Mesenchymal stem cell (in vitro differentiated cells and primary cell): ENCODE measurements around the gene PIP5K1B.

Experiments
- DNase-seq: peaks from one replicate; pipeline ENCODE4 v3.0.0-alpha.2; 2013
- H2AFZ ChIP-seq: one replicate; pipeline ENCODE4 v1.6.1; 2013; ENCODE audit warnings: low read depth, mild to moderate bottlenecking, control low read depth, inconsistent platforms, low read length, moderate library complexity
- H2AK5ac ChIP-seq: 2 replicates; pipeline ENCODE4 v1.6.1; 2013; ENCODE audit warnings: low read length, moderate library complexity, mild to moderate bottlenecking, inconsistent platforms; ENCODE audit not compliant: severe bottlenecking
- H2BK120ac ChIP-seq: one replicate; pipeline ENCODE4 v1.6.1; 2013; ENCODE audit warnings: low read depth, mild to moderate bottlenecking, inconsistent platforms, low read length, moderate library complexity
- H2BK12ac ChIP-seq, 2 experiments: one replicate each; pipeline ENCODE4 v1.6.1; 2013; ENCODE audit warnings: inconsistent platforms in 2 of 2, low read length in 2 of 2, mild to moderate bottlenecking in 2 of 2, moderate library complexity in 2 of 2, control low read depth in 1 of 2
- H2BK15ac ChIP-seq: one replicate; pipeline ENCODE4 v1.6.1; 2013; ENCODE audit warnings: mild to moderate bottlenecking, low read depth, inconsistent platforms; ENCODE audit not compliant: poor library complexity, severe bottlenecking
- H2BK5ac ChIP-seq: 2 replicates; pipeline ENCODE4 v1.6.1; 2013; ENCODE audit warnings: low read depth, mild to moderate bottlenecking, low read length, control low read depth, inconsistent platforms; ENCODE audit not compliant: poor library complexity, severe bottlenecking
- H3K14ac ChIP-seq, 2 experiments: one replicate each; pipeline ENCODE4 v1.6.1; 2013; ENCODE audit warnings: inconsistent platforms in 2 of 2, low read length in 2 of 2, control low read depth in 1 of 2, mild to moderate bottlenecking in 1 of 2, moderate library complexity in 1 of 2
- H3K18ac ChIP-seq, 2 experiments: one replicate each; pipeline ENCODE4 v1.6.1; 2013; ENCODE audit warnings: inconsistent platforms in 2 of 2, low read length in 2 of 2, control low read depth in 1 of 2, low read depth in 1 of 2, mild to moderate bottlenecking in 1 of 2
- H3K23ac ChIP-seq, 2 experiments: one replicate each; pipeline ENCODE4 v1.6.1; 2013; ENCODE audit warnings: inconsistent platforms in 2 of 2, low read length in 2 of 2, mild to moderate bottlenecking in 2 of 2, moderate library complexity in 2 of 2, control low read depth in 1 of 2
- H3K27ac ChIP-seq: 2 replicates; pipeline ENCODE4 v1.5.1; 2013; ENCODE audit warnings: mild to moderate bottlenecking, moderate library complexity, low read length, control low read depth, inconsistent platforms; ENCODE audit not compliant: poor library complexity, severe bottlenecking
- H3K27me3 ChIP-seq, 2 experiments: 2 replicates each; pipeline versions ENCODE4 v1.6.1 to v1.7.0; 2013; ENCODE audit warnings: low read length in 2 of 2, mild to moderate bottlenecking in 2 of 2, moderate library complexity in 2 of 2, control low read depth in 1 of 2, inconsistent platforms in 1 of 2; ENCODE audit not compliant: control insufficient read depth in 1 of 2, insufficient read depth in 1 of 2
- H3K36me3 ChIP-seq, 2 experiments: 2 replicates each; pipeline versions ENCODE4 v1.6.1 to v1.7.0; 2013; ENCODE audit warnings: low read length in 2 of 2, control low read depth in 1 of 2, inconsistent platforms in 1 of 2, low read depth in 1 of 2, mild to moderate bottlenecking in 1 of 2; ENCODE audit not compliant: insufficient read depth in 2 of 2, control insufficient read depth in 1 of 2
- H3K4ac ChIP-seq, 2 experiments: one replicate each; pipeline ENCODE4 v1.6.1; 2013; ENCODE audit warnings: inconsistent platforms in 2 of 2, low read length in 2 of 2, mild to moderate bottlenecking in 2 of 2, moderate library complexity in 2 of 2, control low read depth in 1 of 2, low read depth in 1 of 2
- H3K4me1 ChIP-seq: 2 replicates; pipeline ENCODE4 v1.6.1; 2013; ENCODE audit warnings: low read depth, low read length, control low read depth; ENCODE audit not compliant: control insufficient read depth, insufficient read depth
- H3K4me2 ChIP-seq: 2 replicates; pipeline ENCODE4 v1.6.1; 2013; ENCODE audit warnings: low read length, mild to moderate bottlenecking, inconsistent platforms; ENCODE audit not compliant: poor library complexity, severe bottlenecking
- H3K4me3 ChIP-seq, 2 experiments: 2 replicates each; pipeline versions ENCODE4 v1.5.1 to v1.7.0; 2013; ENCODE audit warnings: low read length in 2 of 2, mild to moderate bottlenecking in 2 of 2, control low read depth in 1 of 2, low read depth in 1 of 2; ENCODE audit not compliant: insufficient read depth in 1 of 2
- H3K79me1 ChIP-seq: replicated peaks from 2 replicates; pipeline ENCODE4 v1.6.1; 2013; ENCODE audit warnings: mild to moderate bottlenecking, control low read depth, low read length, inconsistent platforms; ENCODE audit not compliant: poor library complexity, severe bottlenecking
- H3K9ac ChIP-seq: 2 replicates; pipeline ENCODE4 v1.7.0; 2013; ENCODE audit warnings: mild to moderate bottlenecking, low read length, moderate library complexity
- H3K9me3 ChIP-seq: 2 replicates; pipeline ENCODE4 v1.7.0; 2013; ENCODE audit warnings: mild to moderate bottlenecking, low read length; ENCODE audit not compliant: control insufficient read depth
- H4K8ac ChIP-seq: one replicate; pipeline ENCODE4 v1.6.1; 2013; ENCODE audit warnings: inconsistent platforms, mild to moderate bottlenecking, low read length, moderate library complexity
- H4K91ac ChIP-seq: one replicate; pipeline ENCODE4 v1.6.1; 2013; ENCODE audit warnings: mild to moderate bottlenecking, low read length, inconsistent platforms
- WGBS: methylation state at CpG from one replicate; pipeline ENCODE4 v1.1.7; 2013; ENCODE audit warnings: mixed read lengths; 5-methylcytosine and 5-hydroxymethylcytosine counted together

The PIP5K1B gene

GRCh38 chr9:68878450-68878849 is 173.4 kb downstream of the PIP5K1B start:
- no peak overlapping the region for H3K9ac ChIP-seq
- H2AFZ ChIP-seq = no peak overlapping the region
- H3K4me1 ChIP-seq = no peaks in the 10 kb centered on the region
- H4K8ac ChIP-seq = no peak overlapping the region
- no peak overlapping the region for H4K91ac ChIP-seq
- H2AK5ac ChIP-seq = no peak overlapping the region
- H3K79me1 ChIP-seq = no peaks in the 10 kb centered on the region
- no peak overlapping the region for H3K14ac ChIP-seq
- H3K36me3 ChIP-seq = no peaks in the 10 kb centered on the region
- no peak overlapping the region for H2BK12ac ChIP-seq
- no peaks in the 10 kb centered on the region for H3K27me3 ChIP-seq
- H3K4me3 ChIP-seq = no peak overlapping the region
- H3K4ac ChIP-seq = no peak overlapping the region
- H2BK5ac ChIP-seq = no peak overlapping the region
- no peak for DNase-seq
- no peak overlapping the region for H3K18ac ChIP-seq
- H2BK15ac ChIP-seq = no peak overlapping the region
- H2BK120ac ChIP-seq = no peak overlapping the region
- H3K9me3 ChIP-seq = no peaks in the 10 kb centered on the region
- H3K23ac ChIP-seq = no peak overlapping the region
- no peak overlapping the region for H3K27ac ChIP-seq
- H3K4me2 ChIP-seq = no peak overlapping the region

GRCh38 chr9:68883224-68883623 is 178.2 kb downstream of the PIP5K1B start:
- Histone ChIP-seq H4K8ac (no peak overlapping the region), H2BK15ac (no peak overlapping the region)

GRCh38 chr9:68887232-68887631 is 182.2 kb downstream of the PIP5K1B start:
- no peak overlapping the region for H3K23ac ChIP-seq
- H3K18ac ChIP-seq = no peak overlapping the region
- no peak overlapping the region for H3K4me2 ChIP-seq
- H2BK5ac ChIP-seq = no peak overlapping the region
- H3K9ac ChIP-seq = no peak overlapping the region
- no peaks in the 10 kb centered on the region for H3K27me3 ChIP-seq
- no peaks in the 10 kb centered on the region for H3K4me1 ChIP-seq
- no peak overlapping the region for H3K27ac ChIP-seq
- H3K9me3 ChIP-seq = no peaks in the 10 kb centered on the region
- H3K4ac ChIP-seq = no peak overlapping the region
- DNase-seq = no peak
- no peak overlapping the region for H2AFZ ChIP-seq
- 87% methylated on average over 1 of the region's 1 CpG for WGBS
- H2BK120ac ChIP-seq = no peak overlapping the region
- H2BK12ac ChIP-seq = no peak overlapping the region
- no peak overlapping the region for H3K4me3 ChIP-seq
- H3K14ac ChIP-seq = no peak overlapping the region
- H2BK15ac ChIP-seq = no peak overlapping the region
- H2AK5ac ChIP-seq = no peak overlapping the region
- no peaks in the 10 kb centered on the region for H3K79me1 ChIP-seq
- no peak overlapping the region for H4K8ac ChIP-seq
- no peak overlapping the region for H4K91ac ChIP-seq
- H3K36me3 ChIP-seq = no peaks in the 10 kb centered on the region

More at GRCh38 chr9:68883224-68883623, 178.2 kb downstream of the PIP5K1B start:
- Histone ChIP-seq H2AFZ (no peak overlapping the region), H3K9me3 (no peaks in the 10 kb centered on the region), H3K14ac (no peak overlapping the region), H3K4me2 (no peak overlapping the region), H2BK120ac (no peak overlapping the region), H3K9ac (no peak overlapping the region), H3K27ac (no peak overlapping the region), H3K18ac (no peak overlapping the region), H2BK12ac (no peak overlapping the region), H3K27me3 (no peaks in the 10 kb centered on the region), H3K4me3 (no peak overlapping the region), H3K4ac (no peak overlapping the region), H3K79me1 (no peaks in the 10 kb centered on the region), H4K91ac (no peak overlapping the region), H3K36me3 (no peaks in the 10 kb centered on the region), H2AK5ac (no peak overlapping the region), H3K4me1 (no peaks in the 10 kb centered on the region), H3K23ac (no peak overlapping the region), H2BK5ac (no peak overlapping the region)
- WGBS = 86% methylated on average over 2 of the region's 3 CpGs
- DNase-seq = no peak

GRCh38 chr9:68894502-68894901 is 189.5 kb downstream of the PIP5K1B start:
- no peak overlapping the region for H3K4me2 ChIP-seq
- no peak overlapping the region for H3K23ac ChIP-seq
- H3K4ac ChIP-seq = no peak overlapping the region
- no peaks in the 10 kb centered on the region for H3K9me3 ChIP-seq
- no peak overlapping the region for H3K18ac ChIP-seq
- H2AFZ ChIP-seq = no peak overlapping the region
- H3K27me3 ChIP-seq = peaks cover 0 to 9% of the 10 kb centered on the region in 2 experiments
- H2BK120ac ChIP-seq = no peak overlapping the region
- no peak overlapping the region for H2BK15ac ChIP-seq
- no peak overlapping the region for H2BK12ac ChIP-seq
- no peak overlapping the region for H4K91ac ChIP-seq
- no peaks in the 10 kb centered on the region for H3K4me1 ChIP-seq
- H2BK5ac ChIP-seq = no peak overlapping the region
- H2AK5ac ChIP-seq = no peak overlapping the region
- no peaks in the 10 kb centered on the region for H3K36me3 ChIP-seq
- no peak overlapping the region for H3K9ac ChIP-seq
- no peak overlapping the region for H3K14ac ChIP-seq
- no peak overlapping the region for H3K4me3 ChIP-seq
- no peaks in the 10 kb centered on the region for H3K79me1 ChIP-seq
- DNase-seq = no peak
- H3K27ac ChIP-seq = no peak overlapping the region
- no peak overlapping the region for H4K8ac ChIP-seq
- 80% methylated on average over 7 of the region's 7 CpGs for WGBS
